Liver (tissue), 3 donors: ENCODE results near the gene RAPSN.

ENCODE experiments used
- CTCF ChIP-seq: fragments of 150-350 bp; IDR thresholded peaks from 2 replicates; pipeline ENCODE4 v1.5.1; 2017; ENCODE audit warnings: improper control_type of control experiment, low read depth, low read length; ENCODE audit not compliant: missing input control
- JUND ChIP-seq, 2 donors: IDR thresholded peaks; 2 replicates each; pipeline ENCODE4 v1.6.1; 2016; ENCODE audit warnings: antibody characterized with exemption in 2 of 2
- RAD21 ChIP-seq, 2 donors: IDR thresholded peaks; 2 replicates each; pipeline ENCODE4 v1.6.1; 2016; ENCODE audit warnings: antibody characterized with exemption in 2 of 2, mild to moderate bottlenecking in 2 of 2
- SP1 ChIP-seq: IDR thresholded peaks from 2 replicates; pipeline ENCODE4 v1.6.1; 2018; ENCODE audit warnings: antibody characterized with exemption, mild to moderate bottlenecking
- TAF1 ChIP-seq: conservative IDR thresholded peaks from 2 replicates; pipeline ENCODE4 v1.6.1; 2016; ENCODE audit warnings: antibody characterized with exemption, mild to moderate bottlenecking
- TF ChIP-seq, protein P1 (sequence below): IDR thresholded peaks from 2 replicates; pipeline ENCODE4 v1.6.1; 2016; ENCODE audit warnings: antibody characterized with exemption, mild to moderate bottlenecking
- TF ChIP-seq, protein P2 (sequence below): IDR thresholded peaks from 2 replicates; pipeline ENCODE4 v1.6.1; 2016; ENCODE audit warnings: antibody characterized with exemption
- donor health status: healthy.
- donor health status: healthy.

DNA sequence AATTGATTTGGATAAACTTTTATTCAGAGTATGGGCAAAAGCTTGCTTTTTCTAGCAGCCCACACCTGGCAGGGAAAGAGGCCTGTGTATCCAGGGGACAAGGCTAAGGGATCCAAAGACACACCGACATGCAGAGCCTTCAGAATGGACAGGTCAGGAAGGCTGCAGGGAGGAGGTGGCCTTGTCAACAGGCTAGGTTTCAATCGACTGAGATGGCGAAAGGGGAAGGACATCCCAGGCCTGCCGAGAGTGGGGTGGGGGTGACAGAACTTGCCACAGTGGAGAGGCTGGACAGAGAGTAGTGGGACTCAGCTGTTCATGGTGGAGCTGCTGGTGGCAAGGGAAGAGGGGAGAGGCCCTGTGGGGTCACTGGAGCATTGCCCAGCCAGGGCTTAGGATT is 45.8 kb downstream of the RAPSN start:
- no peak for TF ChIP-seq TAF1
- no peak for TF ChIP-seq CTCF
- TF ChIP-seq, protein P1, sequence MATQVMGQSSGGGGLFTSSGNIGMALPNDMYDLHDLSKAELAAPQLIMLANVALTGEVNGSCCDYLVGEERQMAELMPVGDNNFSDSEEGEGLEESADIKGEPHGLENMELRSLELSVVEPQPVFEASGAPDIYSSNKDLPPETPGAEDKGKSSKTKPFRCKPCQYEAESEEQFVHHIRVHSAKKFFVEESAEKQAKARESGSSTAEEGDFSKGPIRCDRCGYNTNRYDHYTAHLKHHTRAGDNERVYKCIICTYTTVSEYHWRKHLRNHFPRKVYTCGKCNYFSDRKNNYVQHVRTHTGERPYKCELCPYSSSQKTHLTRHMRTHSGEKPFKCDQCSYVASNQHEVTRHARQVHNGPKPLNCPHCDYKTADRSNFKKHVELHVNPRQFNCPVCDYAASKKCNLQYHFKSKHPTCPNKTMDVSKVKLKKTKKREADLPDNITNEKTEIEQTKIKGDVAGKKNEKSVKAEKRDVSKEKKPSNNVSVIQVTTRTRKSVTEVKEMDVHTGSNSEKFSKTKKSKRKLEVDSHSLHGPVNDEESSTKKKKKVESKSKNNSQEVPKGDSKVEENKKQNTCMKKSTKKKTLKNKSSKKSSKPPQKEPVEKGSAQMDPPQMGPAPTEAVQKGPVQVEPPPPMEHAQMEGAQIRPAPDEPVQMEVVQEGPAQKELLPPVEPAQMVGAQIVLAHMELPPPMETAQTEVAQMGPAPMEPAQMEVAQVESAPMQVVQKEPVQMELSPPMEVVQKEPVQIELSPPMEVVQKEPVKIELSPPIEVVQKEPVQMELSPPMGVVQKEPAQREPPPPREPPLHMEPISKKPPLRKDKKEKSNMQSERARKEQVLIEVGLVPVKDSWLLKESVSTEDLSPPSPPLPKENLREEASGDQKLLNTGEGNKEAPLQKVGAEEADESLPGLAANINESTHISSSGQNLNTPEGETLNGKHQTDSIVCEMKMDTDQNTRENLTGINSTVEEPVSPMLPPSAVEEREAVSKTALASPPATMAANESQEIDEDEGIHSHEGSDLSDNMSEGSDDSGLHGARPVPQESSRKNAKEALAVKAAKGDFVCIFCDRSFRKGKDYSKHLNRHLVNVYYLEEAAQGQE = no peak
- no peak for TF ChIP-seq RAD21 (IDR thresholded peaks at IDR 0.05)
- TF ChIP-seq JUND (IDR thresholded peaks at IDR 0.05) = no peak
- TF ChIP-seq, protein P2, sequence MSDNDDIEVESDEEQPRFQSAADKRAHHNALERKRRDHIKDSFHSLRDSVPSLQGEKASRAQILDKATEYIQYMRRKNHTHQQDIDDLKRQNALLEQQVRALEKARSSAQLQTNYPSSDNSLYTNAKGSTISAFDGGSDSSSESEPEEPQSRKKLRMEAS = no peak
- TF ChIP-seq SP1 = no peak
